ENCODE data around the gene RGS5.
"Not testable (repeated sequence)": the region's sequence is repeated elsewhere in the genome, so short reads cannot be mapped to it uniquely, and the experiment has no call there.

RGS5 gene

DNA sequence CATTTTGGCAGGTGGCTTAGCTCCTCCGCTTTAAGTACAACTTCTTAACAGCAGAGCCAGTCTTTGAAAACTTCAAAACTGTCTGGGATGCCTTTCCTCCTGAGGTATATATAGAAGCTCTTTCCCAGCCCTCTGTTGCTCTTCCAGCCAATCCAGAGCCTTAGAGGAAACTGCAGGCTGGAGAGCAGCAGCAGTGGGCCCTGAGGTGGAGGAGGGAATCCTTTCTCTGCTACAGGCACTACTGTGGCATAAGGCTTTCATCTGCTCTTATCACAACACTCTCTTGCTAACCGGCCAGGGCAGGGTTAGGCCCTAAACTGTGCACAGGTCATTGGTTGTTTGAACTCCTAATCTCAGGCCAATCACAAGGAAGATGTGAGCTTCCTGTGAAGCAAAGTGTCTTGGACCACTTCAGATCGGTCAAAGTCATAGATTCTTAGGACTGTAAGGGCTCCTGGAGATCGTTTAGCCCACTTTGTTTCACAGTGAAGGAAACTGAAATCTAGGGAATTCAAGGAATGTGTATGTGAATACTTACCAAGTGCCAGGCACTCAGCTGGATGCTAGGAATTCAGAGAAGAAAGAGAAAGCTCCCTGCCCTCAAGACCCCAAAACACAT lies at the start of gene RGS5:
Gene RGS5, minus strand, starts transcription at position 84 of the 619 bp plus-strand sequence. Its CDS starts 81 bp downstream, at position 3.
- no peak for DNase-seq

DNA sequence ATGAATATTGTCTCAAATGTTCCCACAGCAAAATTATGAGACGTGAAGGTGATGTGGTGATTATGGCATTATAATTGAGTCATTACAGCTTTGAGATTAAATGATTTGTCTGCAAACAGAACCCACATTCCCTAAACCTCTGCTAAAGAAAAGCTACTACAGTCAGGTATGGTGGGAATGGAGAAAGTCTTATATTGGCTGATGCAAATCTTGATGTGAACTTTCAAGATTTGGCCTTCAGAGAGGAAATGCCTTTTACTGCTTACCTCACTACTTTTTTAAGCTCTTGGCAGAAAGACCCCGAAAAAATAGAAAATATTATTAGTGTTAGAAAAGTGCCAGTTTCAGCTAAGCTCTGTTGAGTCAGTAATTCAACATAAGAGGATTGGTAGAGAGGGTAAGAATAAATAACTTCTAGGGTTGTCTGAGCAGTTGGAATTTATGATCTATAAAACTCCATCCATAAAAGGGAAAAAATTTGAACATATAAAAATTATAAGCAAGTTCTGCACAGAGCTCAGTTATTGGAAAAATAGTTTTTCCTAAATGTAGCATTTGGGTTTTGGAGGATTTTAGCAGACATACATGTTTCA lies 47.8 kb upstream of the RGS5 start:
- no peak for DNase-seq

DNA sequence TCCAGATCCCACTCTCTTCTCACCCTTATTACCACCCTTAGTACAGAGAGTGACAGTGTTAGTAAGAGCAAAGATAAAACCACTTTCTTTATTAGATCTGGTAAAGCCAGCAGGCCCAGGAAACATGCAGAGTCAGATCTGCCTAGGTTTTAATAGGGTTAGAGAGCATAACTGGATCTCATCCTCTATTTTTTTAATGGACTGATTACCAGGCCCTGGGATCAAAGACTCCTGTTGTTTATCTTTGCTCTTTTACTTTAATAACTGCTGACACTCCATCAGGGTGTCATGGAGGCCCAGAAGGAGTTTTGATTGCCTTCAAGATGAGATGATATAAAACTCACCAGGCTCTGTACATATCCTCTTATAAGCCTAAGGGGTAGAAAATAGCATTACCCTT lies 45.3 kb upstream of the RGS5 start:
- DNase-seq, result no peak

DNA sequence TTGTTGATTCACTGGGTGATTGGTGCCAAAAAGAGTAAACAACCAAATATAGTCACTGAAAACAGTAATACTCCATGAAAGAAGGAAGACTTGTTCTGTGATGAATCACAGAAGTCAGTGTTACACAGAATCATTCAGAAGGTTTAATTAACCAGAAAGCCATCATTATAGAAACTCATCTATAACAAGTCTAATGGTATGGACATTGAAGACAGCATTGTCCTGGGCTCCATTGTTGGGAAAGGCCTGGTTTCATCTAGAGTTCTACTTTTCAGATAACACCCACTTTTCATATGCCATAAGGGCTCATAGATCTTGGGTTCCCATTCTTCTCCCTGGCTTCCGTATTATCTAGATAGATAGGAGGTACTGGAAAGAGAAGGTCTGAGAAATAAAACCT lies 41.9 kb upstream of the RGS5 start:
- not testable (repeated sequence) for DNase-seq

DNA sequence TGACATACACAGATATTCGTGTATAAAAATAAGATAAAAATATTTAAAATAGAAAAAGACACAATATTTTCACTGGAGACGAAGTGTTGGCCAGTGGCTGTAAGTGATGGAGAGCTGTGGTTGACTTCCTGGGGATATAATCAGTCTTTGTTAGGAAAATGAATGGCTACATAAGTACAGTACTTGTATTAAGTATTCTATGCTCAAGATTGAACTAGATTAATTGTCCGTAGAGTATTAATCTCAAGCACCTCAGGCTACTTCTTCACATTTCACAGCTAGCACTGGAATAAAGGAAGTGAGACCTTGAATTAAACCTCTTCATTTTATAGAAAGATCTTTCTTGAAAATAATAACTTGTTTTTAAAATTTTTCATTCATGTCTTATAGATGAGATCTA lies 39.0 kb upstream of the RGS5 start:
- no peak for DNase-seq

- no peak for DNase-seq
Measured at GRCh38 chr1:163240705-163241104, 38.0 kb upstream of the RGS5 start.

DNA sequence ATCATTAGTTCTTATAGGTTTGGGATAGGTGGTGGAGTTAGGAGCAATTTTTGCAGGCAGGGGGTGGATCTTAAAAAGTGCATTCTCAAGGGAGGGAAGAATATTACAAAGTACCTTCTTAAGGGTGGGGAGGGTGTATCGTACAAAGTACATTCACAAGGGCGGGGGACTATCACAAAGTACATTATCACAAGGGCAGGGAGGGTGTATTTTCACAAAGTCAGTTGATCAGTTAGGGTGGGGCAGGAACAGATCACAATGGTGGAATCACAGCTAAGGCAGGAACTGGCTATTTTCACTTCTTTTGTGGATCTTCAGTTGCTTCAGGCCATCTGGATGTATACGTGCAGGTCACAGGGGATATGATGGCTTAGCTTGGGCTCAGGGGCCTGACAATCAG lies 30.9 kb upstream of the RGS5 start:
- DNase-seq, result not testable (repeated sequence)

DNA sequence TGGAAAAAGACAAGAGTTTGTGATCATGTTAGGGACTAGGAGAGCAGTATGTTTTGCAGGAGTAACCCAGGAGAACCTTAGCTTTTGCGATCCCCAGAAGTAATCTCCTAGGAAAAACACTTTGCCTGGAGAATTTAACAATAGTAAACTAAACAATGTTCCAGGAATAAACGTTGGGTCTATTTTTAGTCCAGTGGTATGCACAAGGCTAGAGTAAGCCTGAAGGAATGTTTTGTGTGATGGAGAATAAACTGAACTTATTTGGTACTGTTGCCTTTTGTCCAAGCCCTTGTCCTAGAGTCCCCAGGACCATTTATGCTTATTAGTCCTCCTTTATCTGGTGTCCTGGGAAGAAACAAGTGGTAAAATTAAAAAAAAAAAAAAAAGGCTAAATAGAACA lies 28.7 kb upstream of the RGS5 start:
- DNase-seq, result no peak

- DNase-seq, result no peak
Measured at GRCh38 chr1:163230827-163231226, 28.1 kb upstream of the RGS5 start.

GRCh38 chr1:163228271-163228670 lies 25.6 kb upstream of the RGS5 start:
- DNase-seq, result not testable (repeated sequence)

GRCh38 chr1:163227126-163227525 lies 24.4 kb upstream of the RGS5 start:
- no peak for DNase-seq

DNA sequence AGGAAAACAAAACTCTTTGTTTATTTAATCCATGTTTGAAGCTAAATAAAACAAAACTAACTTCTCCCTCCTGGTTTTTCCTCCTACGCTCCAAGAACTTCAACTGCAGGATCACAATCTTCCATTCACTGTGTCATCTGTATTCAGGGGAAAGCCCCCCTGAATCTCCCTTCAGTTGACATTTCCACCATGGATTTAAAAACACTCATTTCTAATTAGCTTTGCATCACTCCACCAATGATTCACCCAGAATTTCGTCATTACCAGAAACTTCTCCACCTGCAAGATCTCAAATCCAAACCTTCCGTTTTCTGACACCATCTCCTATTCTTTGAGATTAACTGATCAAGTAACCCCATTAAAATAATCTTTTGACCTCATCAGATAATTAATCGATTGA lies 10.9 kb upstream of the RGS5 start:
- DNase-seq, result no peak

DNA sequence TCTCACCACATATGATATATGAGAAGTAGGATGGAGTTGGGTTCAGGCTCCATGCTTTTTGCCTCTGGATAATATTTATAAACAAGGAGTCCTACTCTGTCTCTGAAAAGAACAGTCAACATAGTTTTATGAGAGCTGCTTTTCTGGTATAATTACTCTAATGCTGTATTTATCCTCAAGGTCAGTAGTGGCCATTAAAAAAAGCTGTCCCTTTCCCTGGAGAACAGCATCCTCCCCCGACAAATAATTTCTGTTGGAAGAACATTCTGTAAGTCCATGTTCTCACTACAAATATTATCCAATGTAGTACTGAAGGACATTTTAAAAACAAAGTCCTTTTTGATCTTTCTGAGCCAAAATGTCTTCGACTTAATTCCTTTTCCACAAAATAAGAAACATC lies 9.0 kb upstream of the RGS5 start:
- DNase-seq, result no peak

- DNase-seq, result no peak
Measured at GRCh38 chr1:163205513-163205912, 2.8 kb upstream of the RGS5 start.

DNA sequence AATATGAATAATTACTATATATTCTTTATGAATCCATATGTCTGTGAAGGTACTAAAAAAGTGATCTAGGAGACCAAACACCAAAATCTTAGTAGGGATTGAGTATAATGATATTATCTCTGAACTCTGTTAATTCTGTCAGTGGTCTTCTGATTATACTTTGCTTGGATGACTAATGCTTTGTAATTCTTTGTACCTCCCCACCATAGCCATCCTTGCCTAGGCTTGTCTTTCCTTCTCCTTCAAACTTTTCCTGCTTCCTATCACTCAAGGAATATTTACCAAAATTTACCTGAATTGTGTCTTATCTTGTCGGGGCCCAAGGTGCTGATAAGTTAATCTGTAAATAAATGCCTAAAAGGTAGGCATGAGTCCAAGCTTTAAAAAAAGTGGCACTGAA lies 845 bp upstream of the RGS5 start:
- DNase-seq, result no peak

- no peak for DNase-seq
Measured at GRCh38 chr1:163201906-163202305, 810 bp downstream of the RGS5 start.

- DNase-seq, result no peak
Measured at GRCh38 chr1:163197022-163197421, 5.7 kb downstream of the RGS5 start.

DNA sequence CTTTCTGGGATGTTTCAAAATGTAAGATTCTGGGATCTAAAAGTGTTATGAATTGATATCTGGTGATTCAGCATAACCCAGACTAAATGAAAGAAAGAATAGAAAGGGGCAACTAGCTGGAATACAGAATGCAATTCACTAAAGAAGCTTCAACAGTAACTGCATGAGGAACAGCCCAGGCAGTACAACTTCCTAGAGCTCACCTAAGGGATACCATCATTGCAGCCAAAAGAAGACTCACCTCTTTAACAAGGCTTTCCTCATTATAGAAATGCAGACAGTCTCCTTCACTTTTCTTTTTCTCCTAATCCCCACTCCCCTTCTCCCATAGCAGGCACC lies 6.3 kb downstream of the RGS5 start:
- DNase-seq, result no peak

GRCh38 chr1:163195728-163196448 lies 6.8 kb downstream of the RGS5 start:
- DNase-seq, result no peak

- no peak for DNase-seq
Measured at GRCh38 chr1:163191301-163191700, 11.4 kb downstream of the RGS5 start.

GRCh38 chr1:163188947-163189346 lies 13.8 kb downstream of the RGS5 start:
- no peak for DNase-seq

GRCh38 chr1:163187849-163188248 lies 14.9 kb downstream of the RGS5 start:
- DNase-seq, result no peak

DNA sequence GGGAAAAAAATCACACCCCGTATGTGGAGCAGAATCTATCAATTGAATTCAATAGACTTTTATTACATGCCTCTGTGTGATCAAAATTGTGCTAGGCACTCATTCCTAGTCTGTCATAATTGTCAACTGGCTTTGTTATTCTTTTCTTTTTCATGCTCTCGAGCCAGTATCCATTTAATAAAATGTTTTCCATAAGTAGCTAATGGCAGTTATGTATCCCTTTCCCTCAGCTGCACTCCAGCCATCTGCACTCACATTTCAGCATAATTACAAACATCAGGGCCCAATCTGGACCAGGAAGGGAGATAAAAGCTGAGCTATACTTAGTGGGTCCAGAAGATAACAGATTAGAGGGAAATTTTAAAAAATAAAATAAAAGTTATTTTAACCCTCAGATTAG lies 15.9 kb downstream of the RGS5 start:
- no peak for DNase-seq

DNA sequence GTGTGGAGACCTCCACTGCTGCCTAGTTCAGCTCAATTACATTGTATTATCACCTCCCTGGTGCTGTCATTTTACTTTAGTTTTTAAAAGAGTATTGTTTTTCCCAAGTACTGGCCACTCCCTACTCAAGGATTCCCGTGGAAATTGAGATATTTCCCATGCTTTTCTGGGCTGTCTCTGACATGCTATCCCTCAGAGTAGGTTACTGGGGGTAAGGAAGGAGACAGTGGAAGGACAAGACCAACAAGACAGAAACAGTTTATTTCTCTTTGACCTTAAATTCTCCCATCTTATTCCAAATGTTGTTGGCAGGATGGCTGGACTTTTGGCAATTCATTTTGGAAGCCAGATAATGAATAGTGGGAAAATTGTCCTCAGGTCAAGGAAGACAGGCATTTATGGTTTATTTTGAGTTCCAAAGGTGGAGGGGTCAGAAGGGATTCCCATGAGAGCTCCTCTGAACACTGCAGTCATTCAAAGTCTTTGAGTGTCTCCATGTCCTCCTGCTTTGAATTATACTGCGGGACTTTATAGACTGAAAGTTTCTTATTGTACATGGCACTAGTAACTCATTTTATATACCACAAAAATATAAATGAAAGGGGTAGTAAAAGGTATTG lies 20.3 kb downstream of the RGS5 start:
- no peak for DNase-seq
